Retina (tissue), 1 donor: ENCODE data around the gene RNF103.
"Not testable (repeated sequence)": the region's sequence is repeated elsewhere in the genome, so short reads cannot be mapped to it uniquely, and the experiment has no call there.

ENCODE experiments used
- DNase-seq: peaks from one replicate; pipeline ENCODE4 v3.0.0-alpha.2; 2016

RNF103 gene

GRCh38 chr2:86622519-86623042 lies 1.1 kb downstream of the RNF103 start:
- DNase-seq, result peak; percentile 82

- DNase-seq, result no peak
These were observed 2.3 kb downstream of the RNF103 start for GRCh38 chr2:86621280-86621943.

GRCh38 chr2:86617738-86618137 lies 5.9 kb downstream of the RNF103 start:
- no peak for DNase-seq

- no peak for DNase-seq
These were observed 6.5 kb downstream of the RNF103 start for GRCh38 chr2:86617153-86617552.

- no peak for DNase-seq
These were observed 7.2 kb downstream of the RNF103 start for GRCh38 chr2:86616502-86616901.

- no peak for DNase-seq
These were observed 8.1 kb downstream of the RNF103 start for GRCh38 chr2:86615596-86615995.

- DNase-seq, result no peak
These were observed 10.2 kb downstream of the RNF103 start for GRCh38 chr2:86613515-86613914.

GRCh38 chr2:86610871-86611270 lies 12.8 kb downstream of the RNF103 start:
- no peak for DNase-seq

- DNase-seq, result no peak
These were observed 14.7 kb downstream of the RNF103 start for GRCh38 chr2:86608832-86609410.

GRCh38 chr2:86603905-86604304 lies 19.8 kb downstream of the RNF103 start:
- DNase-seq, result no peak

GRCh38 chr2:86598966-86599365 lies 24.7 kb downstream of the RNF103 start:
- DNase-seq, result no peak

- no peak for DNase-seq
These were observed 27.5 kb downstream of the RNF103 start for GRCh38 chr2:86596118-86596517.

- DNase-seq, result no peak
These were observed 30.4 kb downstream of the RNF103 start for GRCh38 chr2:86593266-86593665.

GRCh38 chr2:86592547-86593230 lies 31.0 kb downstream of the RNF103 start:
- DNase-seq, result no peak

GRCh38 chr2:86589701-86590100 lies 34.0 kb downstream of the RNF103 start:
- DNase-seq, result not testable (repeated sequence)

- DNase-seq, result no peak
These were observed 39.3 kb downstream of the RNF103 start for GRCh38 chr2:86584151-86584913.

- DNase-seq, result no peak
These were observed 43.1 kb downstream of the RNF103 start for GRCh38 chr2:86580560-86580959.

GRCh38 chr2:86577817-86578456 lies 45.7 kb downstream of the RNF103 start:
- DNase-seq, result no peak

GRCh38 chr2:86570059-86570458 lies 53.6 kb downstream of the RNF103 start:
- no peak for DNase-seq

GRCh38 chr2:86566821-86567190 lies 56.9 kb downstream of the RNF103 start:
- DNase-seq, result no peak

GRCh38 chr2:86566158-86566820 lies 57.4 kb downstream of the RNF103 start:
- DNase-seq, result no peak

GRCh38 chr2:86563650-86564061 lies 60.0 kb downstream of the RNF103 start:
- DNase-seq, result no peak
